Bronchial smooth muscle cell (primary cell): Measurements from ENCODE around the gene PARP4. TPM values are rescaled to one million over a fixed set of nuclear protein-coding genes. Genes with fewer than 3 reads are reported as not detected.

Experiments
- total RNA-seq: library from RNA; depleted of rRNA; stranded (reverse); fragments of >200 nt; gene quantifications from 2 replicates; pipeline ENCODE4 v1.2.1, GENCODE V29; 2014

The PARP4 gene
- total RNA-seq = 39.8 and 41.0 TPM in 2 replicates

GRCh38 chr13:24512197-24512907 lies at the start of gene PARP4:
Gene PARP4, minus strand, starts transcription at chr13:24512778. Its CDS starts 9,002 bp downstream, at chr13:24503776.

Other genes with a start within 250 kb of the PARP4 start
- 0.09 TPM in 1 of 2 replicates, not detected in the other for gene C1QTNF9, start 203.2 kb downstream of the PARP4 start, total RNA-seq
- gene ATP12A, start 167.6 kb upstream of the PARP4 start, total RNA-seq = under 0.01 TPM in 1 of 2 replicates, not detected in the other